Testis (tissue), 2 donors: Measurements from ENCODE around the gene SPATA3.

Experiments
- POLR2A ChIP-seq: fragments of 450-650 bp; IDR thresholded peaks from one replicate; pipeline ENCODE4 v1.6.1; 2017; ENCODE audit warnings: antibody characterized with exemption, mild to moderate bottlenecking, moderate library complexity
- TF ChIP-seq, protein P1 (sequence below), 3 experiments: fragments of 450-650 bp in 2 of 3; fragments of 200-600 bp in 1 of 3; sonication (generic) in 1 of 3; IDR thresholded peaks; one replicate each; pipeline ENCODE4 v1.5.1; 2016 to 2019; ENCODE audit warnings: antibody characterized with exemption in 3 of 3, mild to moderate bottlenecking in 2 of 3, moderate library complexity in 1 of 3

- TF ChIP-seq, protein P1, sequence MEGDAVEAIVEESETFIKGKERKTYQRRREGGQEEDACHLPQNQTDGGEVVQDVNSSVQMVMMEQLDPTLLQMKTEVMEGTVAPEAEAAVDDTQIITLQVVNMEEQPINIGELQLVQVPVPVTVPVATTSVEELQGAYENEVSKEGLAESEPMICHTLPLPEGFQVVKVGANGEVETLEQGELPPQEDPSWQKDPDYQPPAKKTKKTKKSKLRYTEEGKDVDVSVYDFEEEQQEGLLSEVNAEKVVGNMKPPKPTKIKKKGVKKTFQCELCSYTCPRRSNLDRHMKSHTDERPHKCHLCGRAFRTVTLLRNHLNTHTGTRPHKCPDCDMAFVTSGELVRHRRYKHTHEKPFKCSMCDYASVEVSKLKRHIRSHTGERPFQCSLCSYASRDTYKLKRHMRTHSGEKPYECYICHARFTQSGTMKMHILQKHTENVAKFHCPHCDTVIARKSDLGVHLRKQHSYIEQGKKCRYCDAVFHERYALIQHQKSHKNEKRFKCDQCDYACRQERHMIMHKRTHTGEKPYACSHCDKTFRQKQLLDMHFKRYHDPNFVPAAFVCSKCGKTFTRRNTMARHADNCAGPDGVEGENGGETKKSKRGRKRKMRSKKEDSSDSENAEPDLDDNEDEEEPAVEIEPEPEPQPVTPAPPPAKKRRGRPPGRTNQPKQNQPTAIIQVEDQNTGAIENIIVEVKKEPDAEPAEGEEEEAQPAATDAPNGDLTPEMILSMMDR (IDR thresholded peaks at IDR 0.05), result no peak
- no peak for TF ChIP-seq POLR2A
Measured at GRCh38 chr2:231032575-231033140, 36.7 kb downstream of the SPATA3 start.
